HepG2 (cell line): ENCODE measurements around the gene RPL35.

Experiments
- GLI4 ChIP-seq: sonication (generic); formaldehyde crosslinking; IDR thresholded peaks from 2 replicates; pipeline ENCODE4 v1.5.1; 2020; ENCODE audit warnings: missing genetic modification reagents, mild to moderate bottlenecking, moderate library complexity, borderline replicate concordance
- KDM4B ChIP-seq: sonication (generic); formaldehyde crosslinking; IDR thresholded peaks from 2 replicates; pipeline ENCODE4 v1.4.0; 2020; ENCODE audit warnings: missing genetic modification reagents
- POLR2A ChIP-seq, 2 experiments: IDR thresholded peaks; 2 replicates each; pipeline ENCODE4 v1.6.1; 2011; ENCODE audit warnings: low read depth in 2 of 2, low read length in 2 of 2, mild to moderate bottlenecking in 1 of 2, moderate library complexity in 1 of 2; ENCODE audit not compliant: insufficient read depth in 1 of 2
- PRDM15 ChIP-seq: sonication (generic); formaldehyde crosslinking; IDR thresholded peaks from 2 replicates; pipeline ENCODE4 v1.4.0; 2020; ENCODE audit warnings: missing genetic modification reagents
- RFX1 ChIP-seq: fragments of 450-650 bp; IDR thresholded peaks from 2 replicates; pipeline ENCODE4 v1.6.1; 2017
- RFX5 ChIP-seq: IDR thresholded peaks from 2 replicates; pipeline ENCODE4 v1.6.1; 2011; ENCODE audit warnings: low read depth, low read length, improper control_type of control experiment
- SALL1 ChIP-seq: sonication (generic); formaldehyde crosslinking; IDR thresholded peaks from 2 replicates; pipeline ENCODE4 v1.8.0; 2022; ENCODE audit warnings: mild to moderate bottlenecking, missing genetic modification reagents
- TBL1XR1 ChIP-seq: fragments of 150-350 bp; IDR thresholded peaks from 2 replicates; pipeline ENCODE4 v1.6.1; 2014; ENCODE audit warnings: borderline replicate concordance, low read length; ENCODE audit not compliant: partially characterized antibody
- ZNF20 ChIP-seq: sonication (generic); formaldehyde crosslinking; IDR thresholded peaks from 2 replicates; pipeline ENCODE4 v1.4.0; 2020; ENCODE audit warnings: mild to moderate bottlenecking, moderate library complexity, missing genetic modification reagents
- ZUFSP ChIP-seq: sonication (generic); formaldehyde crosslinking; IDR thresholded peaks from 2 replicates; pipeline ENCODE4 v1.9.0; 2021; ENCODE audit warnings: missing genetic modification reagents, mild to moderate bottlenecking, borderline replicate concordance
- TF ChIP-seq, protein P1 (sequence below): sonication (generic); formaldehyde crosslinking; IDR thresholded peaks from 2 replicates; pipeline ENCODE4 v1.5.0; 2020; ENCODE audit warnings: missing genetic modification reagents

DNA sequence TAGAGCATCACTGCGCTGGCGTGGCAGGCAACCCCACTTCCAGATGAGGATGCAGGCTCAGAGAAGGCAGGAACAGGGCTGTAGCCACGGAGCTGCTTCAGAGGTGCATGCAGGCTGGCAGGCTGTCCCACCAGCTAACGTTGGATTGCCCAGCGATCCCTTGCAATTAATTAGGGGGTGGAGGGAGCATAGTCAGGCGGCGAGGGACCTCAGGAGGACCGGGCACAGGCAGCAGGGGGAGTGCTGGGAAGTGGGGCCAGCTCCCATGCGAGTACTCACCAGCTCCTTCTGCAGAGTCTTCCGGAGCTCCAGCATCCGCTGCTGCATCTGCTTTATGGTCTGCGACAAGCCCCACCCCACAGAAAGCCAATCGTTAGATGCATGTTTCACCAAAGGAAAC, 20.5 kb upstream of the RPL35 start:
- TF ChIP-seq ZUFSP, result no peak
- no peak for TF ChIP-seq TBL1XR1
- TF ChIP-seq, protein P1, sequence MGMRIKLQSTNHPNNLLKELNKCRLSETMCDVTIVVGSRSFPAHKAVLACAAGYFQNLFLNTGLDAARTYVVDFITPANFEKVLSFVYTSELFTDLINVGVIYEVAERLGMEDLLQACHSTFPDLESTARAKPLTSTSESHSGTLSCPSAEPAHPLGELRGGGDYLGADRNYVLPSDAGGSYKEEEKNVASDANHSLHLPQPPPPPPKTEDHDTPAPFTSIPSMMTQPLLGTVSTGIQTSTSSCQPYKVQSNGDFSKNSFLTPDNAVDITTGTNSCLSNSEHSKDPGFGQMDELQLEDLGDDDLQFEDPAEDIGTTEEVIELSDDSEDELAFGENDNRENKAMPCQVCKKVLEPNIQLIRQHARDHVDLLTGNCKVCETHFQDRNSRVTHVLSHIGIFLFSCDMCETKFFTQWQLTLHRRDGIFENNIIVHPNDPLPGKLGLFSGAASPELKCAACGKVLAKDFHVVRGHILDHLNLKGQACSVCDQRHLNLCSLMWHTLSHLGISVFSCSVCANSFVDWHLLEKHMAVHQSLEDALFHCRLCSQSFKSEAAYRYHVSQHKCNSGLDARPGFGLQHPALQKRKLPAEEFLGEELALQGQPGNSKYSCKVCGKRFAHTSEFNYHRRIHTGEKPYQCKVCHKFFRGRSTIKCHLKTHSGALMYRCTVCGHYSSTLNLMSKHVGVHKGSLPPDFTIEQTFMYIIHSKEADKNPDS, result no peak
- TF ChIP-seq KDM4B (CRISPR knock-in tag), result no peak
- no peak for TF ChIP-seq RFX1
- no peak for TF ChIP-seq POLR2A (IDR thresholded peaks at IDR 0.05; ENCODE audit: insufficient read depth in 1 of 2, low read depth in 2 of 2, low read length in 2 of 2)
- no peak for TF ChIP-seq ZNF20 (CRISPR knock-in tag)
- TF ChIP-seq SALL1 (CRISPR knock-in tag), result no peak
- no peak for TF ChIP-seq RFX5
- TF ChIP-seq GLI4 (CRISPR knock-in tag), result no peak
- TF ChIP-seq PRDM15 (CRISPR knock-in tag), result no peak
